ENCODE data around the gene FSIP1. TPM values are rescaled to one million over a fixed set of nuclear protein-coding genes. Genes with fewer than 3 reads are reported as not detected.

FSIP1 gene
- total RNA-seq, 1 experiment from 2014 or later: 0.61 TPM

DNA sequence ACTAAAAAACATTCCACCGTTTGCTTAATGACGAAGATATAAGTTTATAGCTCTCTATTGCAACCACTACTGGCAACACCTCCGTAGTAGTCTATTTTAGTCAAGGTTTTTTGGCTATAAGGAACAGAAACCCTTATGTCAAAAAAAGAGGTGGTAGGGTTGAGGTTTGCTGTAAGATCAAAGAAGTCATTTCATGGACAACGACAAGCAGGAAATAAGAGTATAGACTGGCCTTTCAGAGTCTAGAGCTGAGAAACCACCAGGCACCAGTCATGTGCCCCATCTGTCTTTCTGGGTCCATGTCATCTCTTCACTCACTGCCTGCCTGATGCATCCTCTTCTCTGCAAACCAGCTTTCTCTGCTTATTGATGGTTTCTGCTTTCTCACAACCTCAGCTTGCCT is 159.1 kb downstream of the FSIP1 start:
- DNase-seq (ENCODE audit: low spot score) (no peak), ATAC-seq (no peak)
- TF ChIP-seq, protein P1, sequence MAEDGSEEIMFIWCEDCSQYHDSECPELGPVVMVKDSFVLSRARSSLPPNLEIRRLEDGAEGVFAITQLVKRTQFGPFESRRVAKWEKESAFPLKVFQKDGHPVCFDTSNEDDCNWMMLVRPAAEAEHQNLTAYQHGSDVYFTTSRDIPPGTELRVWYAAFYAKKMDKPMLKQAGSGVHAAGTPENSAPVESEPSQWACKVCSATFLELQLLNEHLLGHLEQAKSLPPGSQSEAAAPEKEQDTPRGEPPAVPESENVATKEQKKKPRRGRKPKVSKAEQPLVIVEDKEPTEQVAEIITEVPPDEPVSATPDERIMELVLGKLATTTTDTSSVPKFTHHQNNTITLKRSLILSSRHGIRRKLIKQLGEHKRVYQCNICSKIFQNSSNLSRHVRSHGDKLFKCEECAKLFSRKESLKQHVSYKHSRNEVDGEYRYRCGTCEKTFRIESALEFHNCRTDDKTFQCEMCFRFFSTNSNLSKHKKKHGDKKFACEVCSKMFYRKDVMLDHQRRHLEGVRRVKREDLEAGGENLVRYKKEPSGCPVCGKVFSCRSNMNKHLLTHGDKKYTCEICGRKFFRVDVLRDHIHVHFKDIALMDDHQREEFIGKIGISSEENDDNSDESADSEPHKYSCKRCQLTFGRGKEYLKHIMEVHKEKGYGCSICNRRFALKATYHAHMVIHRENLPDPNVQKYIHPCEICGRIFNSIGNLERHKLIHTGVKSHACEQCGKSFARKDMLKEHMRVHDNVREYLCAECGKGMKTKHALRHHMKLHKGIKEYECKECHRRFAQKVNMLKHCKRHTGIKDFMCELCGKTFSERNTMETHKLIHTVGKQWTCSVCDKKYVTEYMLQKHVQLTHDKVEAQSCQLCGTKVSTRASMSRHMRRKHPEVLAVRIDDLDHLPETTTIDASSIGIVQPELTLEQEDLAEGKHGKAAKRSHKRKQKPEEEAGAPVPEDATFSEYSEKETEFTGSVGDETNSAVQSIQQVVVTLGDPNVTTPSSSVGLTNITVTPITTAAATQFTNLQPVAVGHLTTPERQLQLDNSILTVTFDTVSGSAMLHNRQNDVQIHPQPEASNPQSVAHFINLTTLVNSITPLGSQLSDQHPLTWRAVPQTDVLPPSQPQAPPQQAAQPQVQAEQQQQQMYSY (CRISPR knock-in tag; IDR thresholded peaks at IDR 0.05): no peak
- no peak for TF ChIP-seq FOXP1 (CRISPR knock-in tag; IDR thresholded peaks at IDR 0.05; ENCODE audit: borderline replicate concordance)
- TF ChIP-seq ZNF671 (CRISPR knock-in tag; IDR thresholded peaks at IDR 0.05): no peak
- no peak for TF ChIP-seq ATF1 (CRISPR knock-in tag; IDR thresholded peaks at IDR 0.05)
- TF ChIP-seq, protein P2, sequence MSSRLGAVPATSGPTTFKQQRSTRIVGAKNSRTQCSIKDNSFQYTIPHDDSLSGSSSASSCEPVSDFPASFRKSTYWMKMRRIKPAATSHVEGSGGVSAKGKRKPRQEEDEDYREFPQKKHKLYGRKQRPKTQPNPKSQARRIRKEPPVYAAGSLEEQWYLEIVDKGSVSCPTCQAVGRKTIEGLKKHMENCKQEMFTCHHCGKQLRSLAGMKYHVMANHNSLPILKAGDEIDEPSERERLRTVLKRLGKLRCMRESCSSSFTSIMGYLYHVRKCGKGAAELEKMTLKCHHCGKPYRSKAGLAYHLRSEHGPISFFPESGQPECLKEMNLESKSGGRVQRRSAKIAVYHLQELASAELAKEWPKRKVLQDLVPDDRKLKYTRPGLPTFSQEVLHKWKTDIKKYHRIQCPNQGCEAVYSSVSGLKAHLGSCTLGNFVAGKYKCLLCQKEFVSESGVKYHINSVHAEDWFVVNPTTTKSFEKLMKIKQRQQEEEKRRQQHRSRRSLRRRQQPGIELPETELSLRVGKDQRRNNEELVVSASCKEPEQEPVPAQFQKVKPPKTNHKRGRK (CRISPR knock-in tag; IDR thresholded peaks at IDR 0.05; ENCODE audit: borderline replicate concordance): no peak
- TF ChIP-seq, protein P3, sequence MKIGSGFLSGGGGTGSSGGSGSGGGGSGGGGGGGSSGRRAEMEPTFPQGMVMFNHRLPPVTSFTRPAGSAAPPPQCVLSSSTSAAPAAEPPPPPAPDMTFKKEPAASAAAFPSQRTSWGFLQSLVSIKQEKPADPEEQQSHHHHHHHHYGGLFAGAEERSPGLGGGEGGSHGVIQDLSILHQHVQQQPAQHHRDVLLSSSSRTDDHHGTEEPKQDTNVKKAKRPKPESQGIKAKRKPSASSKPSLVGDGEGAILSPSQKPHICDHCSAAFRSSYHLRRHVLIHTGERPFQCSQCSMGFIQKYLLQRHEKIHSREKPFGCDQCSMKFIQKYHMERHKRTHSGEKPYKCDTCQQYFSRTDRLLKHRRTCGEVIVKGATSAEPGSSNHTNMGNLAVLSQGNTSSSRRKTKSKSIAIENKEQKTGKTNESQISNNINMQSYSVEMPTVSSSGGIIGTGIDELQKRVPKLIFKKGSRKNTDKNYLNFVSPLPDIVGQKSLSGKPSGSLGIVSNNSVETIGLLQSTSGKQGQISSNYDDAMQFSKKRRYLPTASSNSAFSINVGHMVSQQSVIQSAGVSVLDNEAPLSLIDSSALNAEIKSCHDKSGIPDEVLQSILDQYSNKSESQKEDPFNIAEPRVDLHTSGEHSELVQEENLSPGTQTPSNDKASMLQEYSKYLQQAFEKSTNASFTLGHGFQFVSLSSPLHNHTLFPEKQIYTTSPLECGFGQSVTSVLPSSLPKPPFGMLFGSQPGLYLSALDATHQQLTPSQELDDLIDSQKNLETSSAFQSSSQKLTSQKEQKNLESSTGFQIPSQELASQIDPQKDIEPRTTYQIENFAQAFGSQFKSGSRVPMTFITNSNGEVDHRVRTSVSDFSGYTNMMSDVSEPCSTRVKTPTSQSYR (CRISPR knock-in tag; IDR thresholded peaks at IDR 0.05): no peak
- no peak for TF ChIP-seq ZNF232 (CRISPR knock-in tag; IDR thresholded peaks at IDR 0.05)
- no peak for TF ChIP-seq HMGA2 (CRISPR knock-in tag; IDR thresholded peaks at IDR 0.05)
- no peak for TF ChIP-seq IRF2 (CRISPR knock-in tag; IDR thresholded peaks at IDR 0.05; ENCODE audit: borderline replicate concordance, low read depth)
- TF ChIP-seq NFATC4 (CRISPR knock-in tag; IDR thresholded peaks at IDR 0.05): no peak
- TF ChIP-seq, protein P4, sequence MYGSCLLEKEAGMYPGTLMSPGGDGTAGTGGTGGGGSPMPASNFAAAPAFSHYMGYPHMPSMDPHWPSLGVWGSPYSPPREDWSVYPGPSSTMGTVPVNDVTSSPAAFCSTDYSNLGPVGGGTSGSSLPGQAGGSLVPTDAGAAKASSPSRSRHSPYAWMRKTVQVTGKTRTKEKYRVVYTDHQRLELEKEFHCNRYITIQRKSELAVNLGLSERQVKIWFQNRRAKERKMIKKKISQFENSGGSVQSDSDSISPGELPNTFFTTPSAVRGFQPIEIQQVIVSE (CRISPR knock-in tag; IDR thresholded peaks at IDR 0.05; ENCODE audit: borderline replicate concordance): no peak
- H3K4me3 Mint-ChIP-seq: no peak overlapping the region
- no peaks in the 10 kb centered on the region for H3K27me3 Mint-ChIP-seq (ENCODE audit: low read depth)
- no peak overlapping the region for H3K27ac Mint-ChIP-seq
- no peaks in the 10 kb centered on the region for H3K4me1 Mint-ChIP-seq
- POLR2A ChIA-PET: no interaction called here
- H3K36me3 Mint-ChIP-seq: no peaks in the 10 kb centered on the region
- 0 out of 2 replicates have a peak, but pooled peaks cover 11% of the 10 kb centered on the region for H3K9me3 Mint-ChIP-seq
- CTCF ChIA-PET: interaction anchor here (1.0 kb wide), 1 partner anchor 9 kb away, joined by 3 read pairs; no protein-coding TSS in a partner anchor

DNA sequence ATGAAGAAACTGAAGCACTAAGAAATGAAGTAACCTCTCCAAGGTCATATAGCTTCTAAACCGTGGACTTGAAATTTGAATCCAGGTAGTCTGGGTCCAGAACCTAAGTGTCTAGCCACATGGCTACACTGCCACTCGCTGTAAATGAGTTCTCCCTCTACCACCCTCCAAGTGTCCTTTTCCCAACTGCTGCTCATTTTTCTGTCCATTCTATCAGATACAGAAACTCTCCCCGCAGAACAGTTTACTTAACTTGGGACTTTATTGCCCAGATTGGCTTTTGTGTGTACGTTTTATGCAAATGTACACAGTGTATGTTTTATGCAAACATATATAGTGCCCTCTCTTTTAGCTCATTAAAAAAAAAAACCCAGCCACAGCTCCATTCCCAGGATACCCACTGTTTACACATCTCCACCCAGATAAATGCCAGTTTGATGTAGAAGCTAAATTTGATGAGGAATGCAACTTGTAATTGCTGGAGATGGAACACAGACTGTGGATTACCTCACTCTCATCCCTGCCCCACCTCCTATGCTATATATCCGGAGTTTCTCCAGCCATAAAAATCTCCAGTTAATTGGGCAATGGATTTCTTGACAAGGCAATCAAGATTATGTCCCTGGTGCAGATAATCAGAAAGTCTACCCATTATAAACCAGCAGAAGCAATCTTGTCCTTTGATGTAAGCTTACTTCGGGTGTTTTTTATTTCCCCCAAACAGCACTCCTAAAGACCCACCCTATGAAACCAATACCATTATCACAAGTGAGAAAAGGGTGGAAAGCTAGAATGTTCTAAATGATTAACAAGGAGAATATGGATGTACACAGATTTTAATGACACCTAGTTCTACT is 159.8 kb downstream of the FSIP1 start:
- H3K27me3 Mint-ChIP-seq (ENCODE audit: low read depth): no peaks in the 10 kb centered on the region
- ChIA-PET CTCF (interaction anchor here (1.0 kb wide), 1 partner anchor 9 kb away, joined by 3 read pairs; no protein-coding TSS in a partner anchor), POLR2A (no interaction called here)
- no peak overlapping the region for H3K27ac Mint-ChIP-seq
- H3K4me1 Mint-ChIP-seq: no peaks in the 10 kb centered on the region
- DNase-seq (ENCODE audit: low spot score) (no peak), ATAC-seq (no peak)
- no peaks in the 10 kb centered on the region for H3K36me3 Mint-ChIP-seq
- 0 out of 2 replicates have a peak, but pooled peaks cover 11% of the 10 kb centered on the region for H3K9me3 Mint-ChIP-seq
- H3K4me3 Mint-ChIP-seq: no peak overlapping the region
- TF ChIP-seq ZNF219 (CRISPR knock-in tag; IDR thresholded peaks at IDR 0.05; ENCODE audit: borderline replicate concordance): no peak
- no peak for TF ChIP-seq GRHL2 (CRISPR knock-in tag; IDR thresholded peaks at IDR 0.05; ENCODE audit: insufficient replicate concordance, severe bottlenecking)
- TF ChIP-seq, protein P5, sequence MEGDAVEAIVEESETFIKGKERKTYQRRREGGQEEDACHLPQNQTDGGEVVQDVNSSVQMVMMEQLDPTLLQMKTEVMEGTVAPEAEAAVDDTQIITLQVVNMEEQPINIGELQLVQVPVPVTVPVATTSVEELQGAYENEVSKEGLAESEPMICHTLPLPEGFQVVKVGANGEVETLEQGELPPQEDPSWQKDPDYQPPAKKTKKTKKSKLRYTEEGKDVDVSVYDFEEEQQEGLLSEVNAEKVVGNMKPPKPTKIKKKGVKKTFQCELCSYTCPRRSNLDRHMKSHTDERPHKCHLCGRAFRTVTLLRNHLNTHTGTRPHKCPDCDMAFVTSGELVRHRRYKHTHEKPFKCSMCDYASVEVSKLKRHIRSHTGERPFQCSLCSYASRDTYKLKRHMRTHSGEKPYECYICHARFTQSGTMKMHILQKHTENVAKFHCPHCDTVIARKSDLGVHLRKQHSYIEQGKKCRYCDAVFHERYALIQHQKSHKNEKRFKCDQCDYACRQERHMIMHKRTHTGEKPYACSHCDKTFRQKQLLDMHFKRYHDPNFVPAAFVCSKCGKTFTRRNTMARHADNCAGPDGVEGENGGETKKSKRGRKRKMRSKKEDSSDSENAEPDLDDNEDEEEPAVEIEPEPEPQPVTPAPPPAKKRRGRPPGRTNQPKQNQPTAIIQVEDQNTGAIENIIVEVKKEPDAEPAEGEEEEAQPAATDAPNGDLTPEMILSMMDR (IDR thresholded peaks at IDR 0.05): no peak
- TF ChIP-seq, protein P6, sequence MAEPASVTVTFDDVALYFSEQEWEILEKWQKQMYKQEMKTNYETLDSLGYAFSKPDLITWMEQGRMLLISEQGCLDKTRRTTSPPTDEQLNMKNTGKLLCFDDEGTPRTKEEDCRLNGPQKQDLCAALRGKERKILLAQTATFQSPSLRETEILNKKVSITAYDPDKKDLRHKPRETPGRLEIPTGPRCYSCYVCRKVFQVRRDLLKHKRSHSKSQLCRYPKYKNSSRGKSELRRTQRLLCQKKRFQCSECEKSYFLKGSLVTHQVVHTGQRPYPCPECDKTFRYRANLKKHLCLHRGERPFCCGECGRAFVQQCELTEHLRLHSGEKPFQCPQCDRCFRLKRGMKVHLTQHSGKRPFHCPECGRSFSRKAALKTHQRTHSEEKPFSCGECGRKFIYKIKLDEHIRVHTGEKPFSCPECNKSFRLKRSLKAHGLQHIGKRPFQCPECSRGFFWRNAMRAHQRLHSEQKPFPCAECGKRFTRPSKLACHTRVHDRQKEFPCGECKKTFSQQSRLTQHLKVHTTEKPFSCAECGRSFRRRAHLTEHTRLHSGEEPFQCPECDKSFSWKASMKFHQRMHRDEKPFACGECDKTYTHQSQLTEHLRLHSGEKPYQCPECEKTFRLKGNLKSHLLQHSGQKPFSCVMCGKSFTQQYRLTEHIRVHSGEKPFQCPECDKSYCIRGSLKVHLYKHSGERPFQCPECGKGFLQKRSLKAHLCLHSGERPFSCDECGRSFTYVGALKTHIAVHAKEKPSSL (CRISPR knock-in tag; conservative IDR thresholded peaks at IDR 0.05): no peak
- TF ChIP-seq EMX1 (CRISPR knock-in tag; IDR thresholded peaks at IDR 0.05): no peak
- TF ChIP-seq FOXK1 (CRISPR knock-in tag; IDR thresholded peaks at IDR 0.05): no peak
- TF ChIP-seq, protein P4 (CRISPR knock-in tag; IDR thresholded peaks at IDR 0.05; ENCODE audit: borderline replicate concordance): no peak
- no peak for TF ChIP-seq GTF2I (CRISPR knock-in tag; conservative IDR thresholded peaks at IDR 0.05)
